Gastrocnemius medialis (tissue), 4 donors: ENCODE results near the gene TEP1.

Experiments used
- POLR2A ChIP-seq, 2 donors: fragments of 450-650 bp; IDR thresholded peaks; one replicate each; pipeline ENCODE4 v1.6.1; 2017; ENCODE audit warnings: antibody characterized with exemption in 2 of 2, mild to moderate bottlenecking in 2 of 2, moderate library complexity in 2 of 2
- TF ChIP-seq, protein P1 (sequence below), 5 experiments: fragments of 450-650 bp in 3 of 5; fragments of 200-600 bp in 2 of 5; sonication (generic) in 2 of 5; IDR thresholded peaks in 4 of 5; conservative IDR thresholded peaks in 1 of 5; 1 replicate in 4 of 5; 2 replicates in 1 of 5; pipeline ENCODE4 v1.5.1; 2016 to 2019; ENCODE audit warnings: antibody characterized with exemption in 5 of 5, mild to moderate bottlenecking in 3 of 5, moderate library complexity in 3 of 5

GRCh38 chr14:20421267-20421666 lies 8.0 kb upstream of the TEP1 start:
- TF ChIP-seq, protein P1, sequence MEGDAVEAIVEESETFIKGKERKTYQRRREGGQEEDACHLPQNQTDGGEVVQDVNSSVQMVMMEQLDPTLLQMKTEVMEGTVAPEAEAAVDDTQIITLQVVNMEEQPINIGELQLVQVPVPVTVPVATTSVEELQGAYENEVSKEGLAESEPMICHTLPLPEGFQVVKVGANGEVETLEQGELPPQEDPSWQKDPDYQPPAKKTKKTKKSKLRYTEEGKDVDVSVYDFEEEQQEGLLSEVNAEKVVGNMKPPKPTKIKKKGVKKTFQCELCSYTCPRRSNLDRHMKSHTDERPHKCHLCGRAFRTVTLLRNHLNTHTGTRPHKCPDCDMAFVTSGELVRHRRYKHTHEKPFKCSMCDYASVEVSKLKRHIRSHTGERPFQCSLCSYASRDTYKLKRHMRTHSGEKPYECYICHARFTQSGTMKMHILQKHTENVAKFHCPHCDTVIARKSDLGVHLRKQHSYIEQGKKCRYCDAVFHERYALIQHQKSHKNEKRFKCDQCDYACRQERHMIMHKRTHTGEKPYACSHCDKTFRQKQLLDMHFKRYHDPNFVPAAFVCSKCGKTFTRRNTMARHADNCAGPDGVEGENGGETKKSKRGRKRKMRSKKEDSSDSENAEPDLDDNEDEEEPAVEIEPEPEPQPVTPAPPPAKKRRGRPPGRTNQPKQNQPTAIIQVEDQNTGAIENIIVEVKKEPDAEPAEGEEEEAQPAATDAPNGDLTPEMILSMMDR (IDR thresholded peaks at IDR 0.05 in 4 of 5, conservative IDR thresholded peaks at IDR 0.05 in 1 of 5), result no peak
- no peak for TF ChIP-seq POLR2A (IDR thresholded peaks at IDR 0.05)
